ENCODE measurements around the gene ABCB8. TPM values are rescaled to one million over a fixed set of nuclear protein-coding genes. Genes with fewer than 3 reads are reported as not detected.

The ABCB8 gene
- total RNA-seq, 1 experiment from 2014 or later: 37.0 TPM

DNA sequence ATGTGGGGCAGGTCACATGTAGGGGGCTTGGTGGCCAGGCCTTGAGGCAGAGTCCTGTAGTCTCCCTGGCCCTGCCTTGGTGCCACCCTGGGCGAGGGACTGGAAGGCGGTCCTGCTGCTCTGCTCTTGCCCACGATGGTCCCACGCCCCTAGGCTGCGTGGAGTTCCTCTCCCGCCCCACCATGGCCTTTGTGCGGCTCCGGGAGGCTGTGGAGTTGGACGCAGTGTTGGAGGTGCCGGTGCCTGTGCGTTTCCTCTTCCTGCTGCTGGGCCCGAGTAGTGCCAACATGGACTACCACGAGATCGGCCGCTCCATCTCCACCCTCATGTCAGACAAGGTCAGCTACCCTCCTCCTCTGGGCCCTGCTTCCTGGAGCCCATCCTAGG is 42.3 kb downstream of the ABCB8 start:
- no peak for DNase-seq (ENCODE audit: low read depth)

DNA sequence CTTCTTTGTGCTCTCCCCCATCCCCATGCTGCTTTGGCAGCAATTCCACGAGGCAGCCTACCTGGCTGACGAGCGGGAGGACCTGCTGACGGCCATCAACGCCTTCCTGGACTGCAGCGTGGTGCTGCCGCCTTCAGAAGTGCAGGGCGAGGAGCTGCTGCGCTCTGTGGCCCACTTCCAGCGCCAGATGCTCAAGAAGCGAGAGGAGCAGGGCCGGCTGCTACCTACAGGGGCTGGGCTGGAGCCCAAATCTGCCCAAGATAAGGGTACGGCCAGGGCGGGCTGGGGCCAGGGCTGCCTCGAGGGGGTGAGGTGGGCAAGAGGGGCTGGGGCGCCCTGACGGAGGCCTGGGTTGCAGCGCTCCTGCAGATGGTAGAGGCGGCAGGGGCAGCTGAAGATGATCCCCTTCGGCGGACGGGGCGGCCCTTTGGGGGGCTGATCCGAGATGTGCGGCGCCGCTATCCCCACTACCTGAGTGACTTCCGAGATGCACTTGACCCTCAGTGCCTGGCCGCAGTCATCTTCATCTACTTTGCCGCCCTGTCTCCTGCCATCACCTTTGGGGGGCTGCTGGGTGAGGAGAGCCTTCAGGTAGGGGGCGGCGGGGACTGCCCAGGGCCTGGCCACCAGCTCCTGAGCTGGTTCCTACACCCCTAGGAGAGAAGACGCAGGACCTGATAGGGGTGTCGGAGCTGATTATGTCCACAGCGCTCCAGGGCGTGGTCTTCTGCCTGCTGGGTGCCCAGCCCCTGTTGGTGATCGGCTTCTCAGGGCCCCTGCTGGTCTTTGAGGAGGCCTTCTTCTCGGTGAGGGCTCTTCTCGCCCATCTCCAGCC is 43.0 kb downstream of the ABCB8 start:
- DNase-seq (ENCODE audit: low read depth): no peak

GRCh38 chr7:151073990-151074389 is 45.7 kb downstream of the ABCB8 start:
- no peak for DNase-seq (ENCODE audit: low read depth)

DNA sequence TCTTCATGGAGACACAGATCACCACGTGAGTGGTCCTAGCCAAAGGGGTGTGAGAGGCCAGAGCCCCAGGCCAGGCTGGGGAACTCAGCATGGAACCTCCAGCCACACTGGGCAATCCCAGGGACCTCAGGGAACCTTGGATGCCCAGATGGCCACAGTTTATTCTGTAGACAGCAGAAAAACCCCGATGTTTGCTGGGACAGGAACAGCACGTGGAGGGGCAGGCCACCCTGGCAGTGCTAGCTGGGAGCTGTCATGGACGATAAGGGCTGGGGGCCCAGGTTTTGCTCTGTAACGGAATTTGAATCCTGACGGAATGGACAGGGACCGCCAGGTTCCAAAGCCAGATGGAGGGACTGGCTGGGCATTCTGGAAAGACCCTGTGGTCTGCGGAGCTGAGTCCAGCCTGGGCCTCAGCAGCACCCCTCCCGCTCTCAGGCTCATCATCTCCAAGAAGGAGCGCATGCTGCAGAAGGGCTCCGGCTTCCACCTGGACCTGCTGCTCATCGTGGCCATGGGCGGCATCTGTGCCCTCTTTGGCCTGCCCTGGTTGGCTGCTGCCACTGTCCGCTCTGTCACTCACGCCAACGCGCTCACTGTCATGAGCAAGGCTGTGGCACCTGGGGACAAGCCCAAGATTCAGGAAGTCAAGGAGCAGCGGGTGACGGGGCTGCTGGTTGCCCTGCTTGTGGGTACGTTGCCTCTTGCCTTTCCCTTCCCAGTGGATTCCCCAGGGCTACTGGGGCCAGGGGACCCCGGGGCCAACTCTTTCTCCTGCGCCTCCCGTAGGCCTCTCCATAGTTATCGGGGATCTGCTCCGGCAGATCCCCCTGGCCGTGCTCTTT is 46.8 kb downstream of the ABCB8 start:
- no peak for DNase-seq (ENCODE audit: low read depth)

- no peak for DNase-seq (ENCODE audit: low read depth)
Measured at GRCh38 chr7:151075662-151075971, 47.4 kb downstream of the ABCB8 start.

DNA sequence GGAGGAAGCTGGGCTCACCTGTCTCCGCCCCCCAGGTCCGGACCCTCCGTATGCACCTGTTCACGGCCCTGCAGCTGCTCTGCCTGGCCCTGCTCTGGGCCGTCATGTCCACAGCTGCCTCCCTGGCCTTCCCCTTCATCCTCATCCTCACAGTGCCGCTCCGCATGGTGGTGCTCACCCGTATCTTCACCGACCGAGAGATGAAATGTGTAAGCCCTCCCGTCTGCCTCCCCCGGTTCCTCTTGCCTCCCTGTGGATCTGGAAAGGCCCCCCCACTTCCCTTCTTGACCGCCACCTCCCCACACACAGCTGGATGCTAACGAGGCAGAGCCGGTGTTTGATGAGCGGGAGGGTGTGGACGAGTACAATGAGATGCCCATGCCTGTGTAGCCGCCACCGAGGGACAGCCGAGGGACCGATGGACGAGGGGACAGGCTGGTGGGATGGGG is 47.8 kb downstream of the ABCB8 start:
- no peak for DNase-seq (ENCODE audit: low read depth)

GRCh38 chr7:151076863-151077704 is 48.8 kb downstream of the ABCB8 start:
- no peak for DNase-seq (ENCODE audit: low read depth)

GRCh38 chr7:151077705-151078232 is 49.5 kb downstream of the ABCB8 start:
- no peak for DNase-seq (ENCODE audit: low read depth)

- no peak for DNase-seq (ENCODE audit: low read depth)
Measured at GRCh38 chr7:151078233-151079040, 50.2 kb downstream of the ABCB8 start.

DNA sequence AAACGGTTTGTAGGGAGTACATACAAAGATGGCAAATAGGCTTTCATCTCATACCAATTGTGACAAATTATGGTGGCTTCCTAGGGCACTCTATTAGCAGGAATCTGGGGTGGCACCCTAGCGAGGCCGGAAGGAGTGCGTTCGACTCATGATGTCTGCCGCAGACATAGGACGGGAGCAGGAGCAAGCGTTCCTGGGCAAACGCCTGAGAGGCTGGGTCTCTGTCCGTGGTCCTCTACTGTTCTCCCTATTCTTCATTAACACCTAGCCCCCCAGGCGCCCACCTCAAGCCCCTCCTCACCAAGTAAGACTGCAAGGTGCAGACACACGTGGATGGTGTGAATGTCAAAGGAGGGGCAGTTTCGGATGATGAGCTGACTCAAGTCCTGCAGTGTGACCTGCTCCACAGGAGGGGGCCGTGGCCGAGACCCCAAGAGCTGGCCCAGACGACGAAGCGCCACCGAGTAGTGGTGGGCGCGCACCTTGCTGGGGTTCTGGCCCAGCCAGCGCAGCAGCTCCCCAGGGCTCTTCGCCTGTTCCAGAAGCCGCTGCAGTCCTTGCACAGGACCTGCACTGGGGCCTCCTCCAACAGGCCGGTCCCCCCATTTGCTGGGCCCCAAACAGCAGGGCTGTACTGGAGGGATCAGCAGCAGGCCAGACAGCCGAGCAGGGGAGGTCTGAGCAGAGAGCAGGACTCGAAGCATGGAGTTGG is 51.1 kb downstream of the ABCB8 start:
- no peak for DNase-seq (ENCODE audit: low read depth)

DNA sequence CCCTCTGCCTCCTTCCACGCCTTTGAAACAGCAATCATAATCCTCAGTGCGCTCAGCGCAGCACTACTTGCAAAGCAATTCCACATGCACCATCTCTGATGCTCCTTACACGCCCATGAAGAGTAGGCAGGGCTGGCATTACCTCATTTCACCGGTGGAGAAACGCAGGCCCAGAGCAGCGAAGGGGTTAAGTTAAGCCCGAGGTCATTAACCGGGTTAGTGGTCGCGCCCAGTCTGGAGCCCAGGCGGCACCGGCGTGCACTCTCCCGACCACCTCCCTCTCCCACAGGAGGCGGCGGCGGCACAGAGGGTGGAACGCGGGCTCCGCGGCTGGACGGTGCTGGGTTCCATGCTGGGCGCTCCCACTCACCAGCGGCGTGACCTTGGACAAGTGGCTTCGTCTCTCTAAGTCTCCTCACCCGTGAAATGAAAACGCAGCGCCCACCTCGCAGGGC is 51.8 kb downstream of the ABCB8 start:
- no peak for DNase-seq (ENCODE audit: low read depth)

- DNase-seq (ENCODE audit: low read depth): peak; percentile 88
Measured at GRCh38 chr7:151080522-151081169, 52.4 kb downstream of the ABCB8 start, which contains the start of gene FASTK. Gene FASTK, minus strand, starts transcription at chr7:151080809. Its CDS starts 43 bp downstream, at chr7:151080766.

- no peak for DNase-seq (ENCODE audit: low read depth)
Measured at GRCh38 chr7:151081170-151082101, 53.2 kb downstream of the ABCB8 start.

DNA sequence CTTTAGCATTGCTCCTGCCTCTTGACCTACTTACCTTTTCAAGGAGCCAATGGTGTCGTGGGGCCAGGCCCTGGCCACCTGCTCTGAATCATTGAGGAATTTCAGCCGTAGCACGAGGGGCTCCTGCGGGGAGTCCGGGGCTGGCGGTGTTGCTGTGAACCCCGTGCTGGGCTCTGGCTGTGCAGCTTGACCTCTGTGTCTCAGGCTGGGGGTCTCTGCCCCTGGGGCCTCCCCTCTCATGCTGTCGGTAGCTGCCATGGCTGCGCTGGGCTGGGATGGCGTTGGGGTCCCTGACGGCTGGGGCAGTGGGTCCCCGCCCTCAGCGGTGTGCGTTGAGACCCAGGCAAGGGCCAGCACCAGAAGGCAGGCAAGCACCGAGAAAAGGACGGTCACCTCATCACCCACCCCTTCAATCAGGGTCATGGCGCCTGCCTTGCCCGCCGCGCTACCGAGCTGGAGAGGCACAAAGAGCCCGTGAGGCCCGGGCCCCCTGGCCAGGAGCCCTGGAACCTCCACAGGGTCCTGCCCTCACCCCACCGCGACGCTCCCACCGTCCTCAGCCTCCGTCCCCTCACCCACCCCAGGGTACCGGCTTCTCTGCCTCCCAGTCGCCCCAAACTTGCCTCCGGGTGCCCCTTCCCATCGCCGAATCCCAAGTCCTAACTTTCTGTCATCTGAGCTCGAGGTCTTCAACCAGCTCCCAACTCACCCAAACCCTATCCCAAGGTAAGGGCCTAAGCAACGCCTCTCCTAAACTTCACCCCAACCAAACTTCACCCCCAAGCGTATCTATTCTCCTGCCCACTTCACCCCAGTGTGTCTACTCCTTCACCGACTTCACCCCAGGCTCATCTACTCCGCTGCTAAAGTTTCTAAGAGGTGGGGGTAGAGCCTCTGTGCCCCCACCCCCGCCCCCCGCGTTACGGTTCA is 54.2 kb downstream of the ABCB8 start:
- DNase-seq (ENCODE audit: low read depth): no peak

- DNase-seq (ENCODE audit: low read depth): no peak
Measured at GRCh38 chr7:151083071-151083823, 55.0 kb downstream of the ABCB8 start, which contains the start of gene TMUB1. Gene TMUB1, minus strand, starts transcription at chr7:151083493. Its CDS starts 930 bp downstream, at chr7:151082563.

DNA sequence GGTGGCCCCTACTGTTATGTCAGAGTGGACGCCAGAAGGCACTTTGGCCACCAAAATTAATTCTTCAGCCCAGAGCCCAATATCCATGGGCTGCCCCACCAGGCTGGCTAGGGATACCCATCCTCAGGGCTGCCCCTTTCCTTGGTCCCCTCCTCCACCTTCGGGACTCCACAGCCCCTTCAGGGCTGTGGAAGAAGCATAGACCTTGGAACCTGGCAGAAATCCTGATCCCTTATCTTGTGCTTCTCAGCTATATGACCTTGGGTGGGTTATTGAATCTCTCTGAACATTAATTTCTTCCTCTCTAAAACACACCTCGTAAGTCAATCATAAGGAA is 55.5 kb downstream of the ABCB8 start:
- DNase-seq (ENCODE audit: low read depth): no peak

All from HT1080 (cell line).